GM21723 (cell line): ENCODE results near the gene P2RX6.
"Not testable (repeated sequence)": the region's sequence is repeated elsewhere in the genome, so short reads cannot be mapped to it uniquely, and the experiment has no call there.

ENCODE experiments used
- ATAC-seq: cut with Tn5 transposase; IDR thresholded peaks from one replicate; pipeline ENCODE4 v1.9.1; 2021; ENCODE audit warnings: mild to moderate bottlenecking, moderate library complexity; ENCODE audit not compliant: unreplicated experiment

The P2RX6 gene

GRCh38 chr22:21071796-21072195, 56.8 kb downstream of the P2RX6 start:
- not testable (repeated sequence) for ATAC-seq

DNA sequence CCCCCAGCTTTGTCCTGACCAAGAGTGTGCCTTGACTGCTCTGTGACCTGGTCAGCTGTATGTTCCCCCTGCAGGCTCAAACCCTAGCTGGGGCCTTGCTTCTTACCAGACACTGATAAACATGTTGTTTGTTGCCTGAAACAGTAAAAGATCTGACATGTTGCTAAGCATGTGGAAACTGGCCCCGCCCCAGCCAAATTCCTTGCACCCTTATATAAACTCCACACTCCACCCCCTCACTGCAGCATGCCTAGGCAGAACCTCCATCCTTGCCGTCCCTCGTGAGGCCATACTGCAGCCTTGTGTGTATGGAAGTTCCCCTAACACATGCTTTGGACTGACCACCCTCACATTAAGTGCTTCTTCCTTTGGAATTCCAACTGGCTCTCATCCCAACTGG, 58.1 kb downstream of the P2RX6 start:
- ATAC-seq: no peak

DNA sequence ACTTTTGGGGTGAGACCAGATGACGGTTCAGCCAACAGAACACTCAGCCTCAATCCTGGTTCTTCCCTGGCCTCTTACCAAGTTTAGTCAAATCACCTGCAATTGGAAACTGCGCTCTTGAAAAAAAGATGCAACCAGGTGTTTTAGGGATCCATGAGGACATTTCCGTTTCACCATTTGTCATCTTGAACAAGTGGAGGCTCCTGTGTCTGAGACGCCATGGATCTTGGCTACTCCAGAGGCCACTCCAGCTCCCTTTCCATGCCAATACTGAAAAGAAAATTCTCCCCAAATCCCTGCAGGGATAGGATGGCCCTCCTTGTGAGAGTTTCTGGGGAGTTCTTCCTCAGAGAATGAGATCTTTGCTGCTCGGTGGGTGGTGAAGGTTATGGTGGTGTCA, 58.5 kb downstream of the P2RX6 start:
- ATAC-seq: no peak

DNA sequence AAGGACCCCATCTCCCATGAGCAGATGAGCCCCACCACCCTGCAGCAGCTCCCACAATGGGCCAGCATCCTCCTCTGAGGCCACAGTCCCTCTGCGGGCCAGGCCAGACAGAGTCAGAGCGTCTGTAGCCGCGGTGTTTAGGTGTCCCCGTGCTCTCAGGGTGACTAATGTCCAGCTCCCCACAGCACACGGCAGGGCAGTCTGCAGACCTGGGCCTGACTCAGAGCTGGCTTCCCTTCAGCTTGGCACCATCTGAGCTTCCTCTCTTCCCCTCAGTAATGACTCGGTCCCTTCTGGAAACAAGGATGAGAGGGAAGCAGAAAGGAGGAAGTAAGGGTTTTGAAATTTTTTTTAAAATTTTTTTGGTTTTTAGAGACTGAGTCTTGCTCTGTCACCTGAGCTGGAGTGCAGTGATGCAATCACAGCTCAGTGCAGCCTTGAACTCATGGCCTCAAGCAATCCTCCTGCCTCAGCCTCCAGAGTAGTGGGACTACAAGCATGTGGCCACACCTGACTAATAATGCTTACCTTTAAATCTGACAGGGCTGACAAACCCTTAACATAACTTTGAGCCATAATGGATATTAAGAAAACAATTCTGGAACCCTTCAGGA, 59.2 kb downstream of the P2RX6 start:
- no peak for ATAC-seq

- no peak for ATAC-seq
Observed at GRCh38 chr22:21075516-21076138, 60.7 kb downstream of the P2RX6 start.

DNA sequence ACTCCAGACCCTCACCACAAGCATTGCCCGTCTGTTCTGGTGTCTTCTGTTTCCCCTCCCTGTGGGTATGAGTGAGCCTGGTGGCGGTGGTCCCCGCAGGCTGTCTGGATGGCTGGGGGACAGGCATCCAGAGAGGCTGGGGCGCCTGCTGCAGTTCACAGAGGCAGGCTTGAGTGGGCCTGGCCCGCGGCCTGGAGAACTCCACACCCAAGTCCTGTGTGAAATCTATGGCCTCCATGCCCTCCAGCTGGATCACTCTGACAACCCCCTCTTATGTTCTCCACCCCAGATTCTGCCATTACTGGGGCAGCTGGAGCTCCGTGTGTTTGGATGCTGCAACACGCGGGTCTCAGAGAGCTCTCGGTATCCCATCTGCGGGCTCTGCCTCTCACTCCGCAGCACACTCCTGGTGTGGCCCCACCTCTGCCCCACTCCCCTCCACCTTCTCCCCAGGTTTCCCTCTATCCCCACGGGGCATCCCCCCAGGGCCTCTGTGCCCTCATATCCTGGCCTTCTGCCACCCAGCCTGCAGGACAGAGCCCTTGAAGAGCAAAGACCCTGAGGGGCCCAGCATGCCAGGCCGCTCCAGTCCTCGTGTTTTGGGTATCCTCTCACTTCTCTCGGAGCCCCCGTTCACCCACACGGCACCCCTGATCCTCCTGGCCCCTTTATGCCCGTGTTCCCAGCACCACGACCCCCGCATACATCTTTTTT, 62.1 kb downstream of the P2RX6 start:
- ATAC-seq: no peak
